Neural cell (in vitro differentiated cells): ENCODE measurements around the gene TUBGCP2.

Experiments
- CTCF ChIP-seq: fragments of 450-650 bp; IDR thresholded peaks from 2 replicates; pipeline ENCODE4 v1.5.1; 2014; ENCODE audit warnings: antibody characterized with exemption, mild to moderate bottlenecking, moderate library complexity; ENCODE audit not compliant: poor library complexity, severe bottlenecking
- EP300 ChIP-seq: fragments of 450-650 bp; conservative IDR thresholded peaks from 2 replicates; pipeline ENCODE4 v1.6.1; 2014; ENCODE audit warnings: antibody characterized with exemption, mild to moderate bottlenecking, moderate library complexity; ENCODE audit not compliant: poor library complexity, severe bottlenecking
- EZH2 ChIP-seq: fragments of 200-600, 300-800 bp; shearing (Covaris generic), sonication (generic); IDR thresholded peaks from 2 replicates; pipeline ENCODE4 v1.6.1; 2014; ENCODE audit warnings: antibody characterized with exemption, low read length, borderline replicate concordance, mild to moderate bottlenecking; ENCODE audit not compliant: insufficient read depth, poor library complexity, severe bottlenecking
- POLR2AphosphoS5 ChIP-seq: IDR thresholded peaks from 2 replicates; pipeline ENCODE4 v1.6.1; 2012
- RAD21 ChIP-seq: fragments of 450-650 bp; conservative IDR thresholded peaks from 2 replicates; pipeline ENCODE4 v1.6.1; 2014; ENCODE audit warnings: antibody characterized with exemption, mild to moderate bottlenecking, moderate library complexity
- REST ChIP-seq: IDR thresholded peaks from 2 replicates; pipeline ENCODE4 v1.6.1; 2012; ENCODE audit warnings: borderline replicate concordance
- TAF1 ChIP-seq: IDR thresholded peaks from 2 replicates; pipeline ENCODE4 v1.6.1; 2012; ENCODE audit warnings: low read depth

GRCh38 chr10:133335246-133336117, 26.8 kb upstream of the TUBGCP2 start:
- TF ChIP-seq CTCF (no peak), EP300 (peak; percentile 24), RAD21 (no peak), TAF1 (no peak), REST (no peak), EZH2 (no peak), POLR2AphosphoS5 (no peak)
